IMR-90 (cell line): ENCODE results near the gene JADE2. TPM values are rescaled to one million over a fixed set of nuclear protein-coding genes. Genes with fewer than 3 reads are reported as not detected.

ENCODE experiments used
- ATAC-seq: fragments of 200-7000 bp; cut with Tn5 transposase; 2 replicates; pipeline ENCODE4 v1.9.1; 2020; ENCODE audit warnings: low read depth, mild to moderate bottlenecking, moderate library complexity
- BruUV-seq: library from RNA; stranded (reverse); fragments of 400-500 nt; replicated peaks from 2 replicates; lab custom pipeline; 2021; lab: Mats Ljungman, UMichigan
- CTCF ChIA-PET: fragments of 300-600 bp; formaldehyde crosslinking; extraction: SDS; loops from one replicate; lab custom pipeline; 2021; ENCODE audit warnings: antibody characterized with exemption; lab: Yijun Ruan, JAX
- POLR2A ChIA-PET: fragments of 300-600 bp; sonication (Branson Sonifier 250); formaldehyde crosslinking; loops from one replicate; lab custom pipeline; 2022; ENCODE audit warnings: antibody characterized with exemption; ENCODE audit not compliant: unreplicated experiment; lab: Charles Lee
- DNase-seq: peaks from one replicate; pipeline ENCODE4 v3.0.0; 2013
- H2AFZ ChIP-seq: replicated peaks from 2 replicates; pipeline ENCODE3; 2013; ENCODE audit warnings: low read length, mild to moderate bottlenecking; ENCODE audit not compliant: poor library complexity
- H2AK5ac ChIP-seq: 2 replicates; pipeline ENCODE4 v1.6.1; 2013; ENCODE audit warnings: low read depth, low read length, inconsistent platforms
- H2AK9ac ChIP-seq: replicated peaks from 2 replicates; pipeline ENCODE3; 2013; ENCODE audit warnings: mild to moderate bottlenecking, low read depth, low read length, moderate library complexity; ENCODE audit not compliant: poor library complexity
- H2BK120ac ChIP-seq: 2 replicates; pipeline ENCODE4 v1.6.1; 2013; ENCODE audit warnings: low read depth, low read length, inconsistent platforms
- H2BK15ac ChIP-seq: 3 replicates; pipeline ENCODE4 v1.6.1; 2013; ENCODE audit warnings: low read depth, low read length, inconsistent platforms
- H2BK20ac ChIP-seq: 2 replicates; pipeline ENCODE4 v1.6.1; 2013; ENCODE audit warnings: low read depth, mild to moderate bottlenecking, inconsistent platforms, low read length, moderate library complexity
- H2BK5ac ChIP-seq: 2 replicates; pipeline ENCODE4 v1.6.1; 2013; ENCODE audit warnings: mild to moderate bottlenecking, low read depth, low read length, inconsistent platforms; ENCODE audit not compliant: poor library complexity, severe bottlenecking
- H3K14ac ChIP-seq: replicated peaks from 2 replicates; pipeline ENCODE4 v1.6.1; 2013; ENCODE audit warnings: low read depth, low read length, inconsistent platforms
- H3K18ac ChIP-seq: 2 replicates; pipeline ENCODE4 v1.6.1; 2013; ENCODE audit warnings: low read depth, low read length, control low read depth
- H3K23ac ChIP-seq: 2 replicates; pipeline ENCODE4 v1.6.1; 2013; ENCODE audit warnings: low read depth, low read length, inconsistent platforms
- H3K27ac ChIP-seq: 2 replicates; pipeline ENCODE4 v1.5.1; 2013; ENCODE audit warnings: mild to moderate bottlenecking, control low read depth, low read length; ENCODE audit not compliant: insufficient read depth
- H3K27me3 ChIP-seq: 2 replicates; pipeline ENCODE4 v1.6.1; 2013; ENCODE audit warnings: low read length; ENCODE audit not compliant: control insufficient read depth, insufficient read depth
- H3K36me3 ChIP-seq: 2 replicates; pipeline ENCODE4 v1.6.1; 2013; ENCODE audit warnings: low read length, mixed read lengths; ENCODE audit not compliant: control insufficient read depth, insufficient read depth
- H3K4ac ChIP-seq: 2 replicates; pipeline ENCODE4 v1.6.1; 2013; ENCODE audit warnings: low read depth, low read length, inconsistent platforms
- H3K4me1 ChIP-seq: 2 replicates; pipeline ENCODE4 v1.6.1; 2013; ENCODE audit warnings: low read length, mixed read lengths; ENCODE audit not compliant: control insufficient read depth, insufficient read depth
- H3K4me2 ChIP-seq: 2 replicates; pipeline ENCODE4 v1.6.1; 2013; ENCODE audit warnings: low read depth, mild to moderate bottlenecking, control low read depth, low read length, moderate library complexity
- H3K4me3 ChIP-seq: 2 replicates; pipeline ENCODE4 v1.5.1; 2013; ENCODE audit warnings: low read depth, mild to moderate bottlenecking, control low read depth, low read length, moderate library complexity; ENCODE audit not compliant: insufficient read depth
- H3K56ac ChIP-seq: 2 replicates; pipeline ENCODE4 v1.6.1; 2013; ENCODE audit warnings: low read length, inconsistent platforms; ENCODE audit not compliant: insufficient read depth; ENCODE audit errors: extremely low read depth
- H3K79me1 ChIP-seq, 2 experiments: 2 replicates each; pipeline ENCODE4 v1.6.1; 2013; ENCODE audit warnings: low read length in 2 of 2, inconsistent platforms in 1 of 2, low read depth in 1 of 2
- H3K9ac ChIP-seq: 2 replicates; pipeline ENCODE4 v1.6.1; 2013; ENCODE audit warnings: low read depth, low read length, control low read depth
- H3K9me1 ChIP-seq: 2 replicates; pipeline ENCODE4 v1.6.1; 2013; ENCODE audit warnings: low read length, inconsistent platforms; ENCODE audit not compliant: insufficient read depth
- H3K9me3 ChIP-seq: 2 replicates; pipeline ENCODE4 v1.6.1; 2013; ENCODE audit warnings: low read length; ENCODE audit not compliant: control insufficient read depth, insufficient read depth
- H4K20me1 ChIP-seq: 2 replicates; pipeline ENCODE4 v1.6.1; 2013; ENCODE audit warnings: low read length, inconsistent platforms; ENCODE audit not compliant: insufficient read depth
- H4K5ac ChIP-seq: 2 replicates; pipeline ENCODE4 v1.6.1; 2013; ENCODE audit warnings: mild to moderate bottlenecking, low read depth, low read length, control low read depth
- H4K8ac ChIP-seq, 2 experiments: 2 replicates each; pipeline ENCODE4 v1.6.1; 2013; ENCODE audit warnings: low read depth in 2 of 2, low read length in 2 of 2, control low read depth in 1 of 2, inconsistent platforms in 1 of 2
- H4K91ac ChIP-seq: 2 replicates; pipeline ENCODE4 v1.6.1; 2013; ENCODE audit warnings: low read depth, low read length, inconsistent platforms; ENCODE audit not compliant: insufficient read depth
- MAFK ChIP-seq: IDR thresholded peaks from 2 replicates; pipeline ENCODE4 v1.6.1; 2012; ENCODE audit warnings: low read depth, low read length, improper control_type of control experiment
- MAZ ChIP-seq: IDR thresholded peaks from 2 replicates; pipeline ENCODE4 v1.6.1; 2012; ENCODE audit warnings: low read depth, mild to moderate bottlenecking, low read length, improper control_type of control experiment, moderate library complexity, borderline replicate concordance
- MXI1 ChIP-seq: IDR thresholded peaks from 2 replicates; pipeline ENCODE4 v1.6.1; 2012; ENCODE audit warnings: low read depth, mild to moderate bottlenecking, low read length, moderate library complexity, borderline replicate concordance
- POLR2A ChIP-seq: IDR thresholded peaks from 2 replicates; pipeline ENCODE4 v1.6.1; 2012; ENCODE audit warnings: mild to moderate bottlenecking, low read depth, low read length
- WGBS, 2 experiments: methylation state at CpG; one replicate each; pipeline versions ENCODE4 v1.1.5 to v1.1.7; 2013; ENCODE audit warnings: missing lambda C conversion rate in 2 of 2; ENCODE audit not compliant: insufficient read length in 1 of 2; ENCODE audit errors: extremely low coverage in 2 of 2; 5-methylcytosine and 5-hydroxymethylcytosine counted together
- dilution Hi-C: fragments of 300-500 bp; cut with HindIII; formaldehyde crosslinking; loops from one replicate; pipeline ENCODE4 v1.14.3; 2018; ENCODE audit warnings: low sequenced_read_pairs; ENCODE audit not compliant: unreplicated experiment
- in situ Hi-C: fragments of 300-500 bp; cut with MboI; formaldehyde crosslinking; loops from 3 replicates; pipeline ENCODE4 v1.14.3; 2019; ENCODE audit warnings: low sequenced_read_pairs, inconsistent platforms, mixed read lengths
- intact Hi-C: fragments of 100-400 bp; cut with micrococcal nuclease; formaldehyde crosslinking; loops from 2 replicates; pipeline ENCODE4 v1.10.0; 2022
- polyA plus RNA-seq, 3 experiments: library from polyadenylated mRNA; depleted of rRNA; stranded (reverse); fragments of >200 nt; gene quantifications; 2 replicates each; pipeline ENCODE4 v1.2.3, GENCODE V29; 2012; ENCODE audit warnings: low replicate concordance in 1 of 3
- total RNA-seq: library from RNA; depleted of rRNA; stranded (reverse); fragments of >200 nt; gene quantifications from 2 replicates; pipeline ENCODE4 v1.2.3, GENCODE V29; 2012
- TF ChIP-seq, protein P1 (sequence below): fragments of 150-350 bp; IDR thresholded peaks from 2 replicates; pipeline ENCODE4 v1.6.1; 2016; ENCODE audit warnings: low read depth, mild to moderate bottlenecking, low read length, moderate library complexity, borderline replicate concordance

JADE2 gene
- total and polyA plus RNA-seq, 2 of the 4 experiments (the other 2 are of a cell fraction): 13.3 to 14.9 TPM

DNA sequence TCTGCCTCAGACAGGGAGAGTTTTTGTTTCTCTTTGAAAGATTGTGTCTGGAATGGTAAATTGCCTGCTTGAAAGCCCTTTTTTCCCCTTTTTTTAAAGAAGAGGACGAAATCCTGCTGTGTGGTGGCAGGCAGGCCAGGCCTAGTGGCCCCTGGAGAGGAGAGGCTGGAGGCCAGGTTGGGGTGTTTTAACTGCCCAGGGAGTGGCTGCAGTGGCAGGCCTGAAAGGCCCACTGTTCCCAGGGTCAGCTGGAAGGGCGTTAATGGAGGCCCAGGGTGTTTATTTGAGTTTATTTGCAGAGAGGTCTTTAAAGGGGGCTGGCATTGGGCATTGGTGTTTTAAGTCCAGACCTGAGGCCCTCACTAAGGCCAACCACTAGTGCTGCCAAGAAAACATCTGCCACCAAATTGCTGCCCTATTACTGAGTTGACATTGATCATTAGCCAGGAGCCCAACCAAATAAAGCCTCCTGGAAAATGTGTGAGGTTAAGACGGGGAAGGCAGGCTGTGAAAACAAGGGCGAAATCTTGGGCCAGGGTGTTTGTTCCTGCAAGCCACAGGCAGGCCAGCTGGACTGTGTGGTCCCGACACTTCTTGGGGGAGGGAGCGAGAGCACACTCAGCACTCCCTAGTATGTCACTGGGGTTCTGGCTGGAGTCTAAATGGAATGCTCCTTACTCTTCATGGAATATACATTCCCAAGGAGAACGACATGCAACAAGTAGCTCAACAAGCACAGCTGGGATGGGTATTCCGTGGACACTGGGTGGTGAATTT, 5.0 kb downstream of the JADE2 start:
- peak overlapping the region; percentile 75; the same call in 1 of the 2 replicates for H3K27ac ChIP-seq

More for the DNA sequence above, 5.0 kb downstream of the JADE2 start:
- no peak overlapping the region for H2BK20ac ChIP-seq
- DNase-seq (peak; percentile 76), ATAC-seq (peak; percentile 12)
- dilution Hi-C loops: no loop called here
- H2BK5ac ChIP-seq: peak overlapping the region; percentile 27
- peak overlapping the region; percentile 23; the same call in 1 of the 2 replicates for H2BK120ac ChIP-seq
- no peaks in the 10 kb centered on the region for H3K9me3 ChIP-seq
- CTCF ChIA-PET: interaction anchor here (0.7 to 1.5 kb wide), 3 partner anchors 15 to 57 kb away, joined by 3 to 4 read pairs (median 3); no protein-coding TSS in a partner anchor
- H3K4me2 ChIP-seq: peak overlapping the region; percentile 3
- H4K5ac ChIP-seq: no peak overlapping the region
- in situ Hi-C loops: no loop called here
- no peak overlapping the region for H2AFZ ChIP-seq
- H3K14ac ChIP-seq: peak overlapping the region; percentile 78
- peaks cover 48 to 82% of the 10 kb centered on the region in 2 experiments for H3K79me1 ChIP-seq
- H4K91ac ChIP-seq: 0 out of 2 replicates have a peak overlapping the region, but pooled peaks have one; percentile 29
- peak overlapping the region; percentile 55 for H3K23ac ChIP-seq
- 0 out of 2 replicates have a peak, but pooled peaks have one; percentile 12 for TF ChIP-seq MAZ
- no peak for TF ChIP-seq POLR2A
- TF ChIP-seq, protein P1, sequence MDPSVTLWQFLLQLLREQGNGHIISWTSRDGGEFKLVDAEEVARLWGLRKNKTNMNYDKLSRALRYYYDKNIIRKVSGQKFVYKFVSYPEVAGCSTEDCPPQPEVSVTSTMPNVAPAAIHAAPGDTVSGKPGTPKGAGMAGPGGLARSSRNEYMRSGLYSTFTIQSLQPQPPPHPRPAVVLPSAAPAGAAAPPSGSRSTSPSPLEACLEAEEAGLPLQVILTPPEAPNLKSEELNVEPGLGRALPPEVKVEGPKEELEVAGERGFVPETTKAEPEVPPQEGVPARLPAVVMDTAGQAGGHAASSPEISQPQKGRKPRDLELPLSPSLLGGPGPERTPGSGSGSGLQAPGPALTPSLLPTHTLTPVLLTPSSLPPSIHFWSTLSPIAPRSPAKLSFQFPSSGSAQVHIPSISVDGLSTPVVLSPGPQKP: no peak
- peak; percentile 17; the same call in 1 of the 2 replicates for TF ChIP-seq MAFK
- TF ChIP-seq MXI1: peak; percentile 39; the same call in 1 of the 2 replicates
- no peak overlapping the region for H3K56ac ChIP-seq
- H2AK9ac ChIP-seq: peak overlapping the region; percentile 12
- intact Hi-C loops: loop anchor here (2.0 kb wide), 1 partner anchor 16 kb away; no protein-coding TSS in a partner anchor
- H3K4ac ChIP-seq: peak overlapping the region; percentile 36
- H2BK15ac ChIP-seq: no peak overlapping the region
- peaks cover 62% of the 10 kb centered on the region for H4K20me1 ChIP-seq
- H3K18ac ChIP-seq: peak overlapping the region; percentile 48; the same call in 1 of the 2 replicates
- peak overlapping the region; percentile 19 to 56; a peak in 2 of 4 replicates for H4K8ac ChIP-seq
- H3K36me3 ChIP-seq: no peaks in the 10 kb centered on the region; the same call in 1 of the 2 replicates
- H3K9ac ChIP-seq: no peak overlapping the region; the same call in 1 of the 2 replicates
- H3K4me3 ChIP-seq: no peak overlapping the region
- peaks cover 29% of the 10 kb centered on the region for H3K4me1 ChIP-seq
- BruUV-seq: no TSS peak
- POLR2A ChIA-PET: interaction anchor here (0.6 kb wide), 1 partner anchor 23 kb away, joined by 3 read pairs; no protein-coding TSS in a partner anchor
- no CpG with 5 or more reads among the region's 8 CpGs for WGBS, 2 experiments
- H2AK5ac ChIP-seq: peak overlapping the region; percentile 18; the same call in 1 of the 2 replicates
- H3K9me1 ChIP-seq: peaks cover 31% of the 10 kb centered on the region
- H3K27me3 ChIP-seq: no peaks in the 10 kb centered on the region
